Progenitor cell of endocrine pancreas (in vitro differentiated cells): ENCODE results near the gene TBXT. TPM values are rescaled to one million over a fixed set of nuclear protein-coding genes. Genes with fewer than 3 reads are reported as not detected.

Source experiments
- DNase-seq: peaks from one replicate; pipeline ENCODE4 v3.0.0; 2021; ENCODE audit warnings: low spot score; ENCODE audit not compliant: unreplicated experiment
- H3K27ac Mint-ChIP-seq: 2 replicates; pipeline ENCODE4 v1.8.0; 2021; ENCODE audit warnings: mild to moderate bottlenecking, moderate library complexity, mixed read lengths
- H3K27me3 Mint-ChIP-seq: 2 replicates; pipeline ENCODE4 v1.8.0; 2021; ENCODE audit warnings: mixed read lengths
- H3K36me3 Mint-ChIP-seq: 2 replicates; pipeline ENCODE4 v1.8.0; 2022; ENCODE audit warnings: mixed read lengths; ENCODE audit not compliant: insufficient read depth
- H3K4me1 Mint-ChIP-seq: 2 replicates; pipeline ENCODE4 v1.8.0; 2021; ENCODE audit warnings: low read depth, mixed read lengths
- H3K4me3 Mint-ChIP-seq: 2 replicates; pipeline ENCODE4 v1.8.0; 2021; ENCODE audit warnings: low read depth, mild to moderate bottlenecking, moderate library complexity, mixed read lengths
- H3K9me3 Mint-ChIP-seq: 2 replicates; pipeline ENCODE4 v1.8.0; 2021; ENCODE audit warnings: low read depth, mixed read lengths
- long read RNA-seq: library from polyadenylated mRNA; unstranded; transcript quantifications from one replicate; pipeline ENCODE4 v2.0.0, GENCODE V29; 2020
- total RNA-seq: library from RNA; stranded (reverse); gene quantifications from 2 replicates; pipeline ENCODE4 v1.2.1, GENCODE V29; 2021
- TF ChIP-seq, protein P1 (sequence below): fragments of 200-600 bp; sonication (generic); IDR thresholded peaks from one replicate; pipeline ENCODE4 v1.5.0; 2021; ENCODE audit warnings: antibody characterized with exemption, mild to moderate bottlenecking; ENCODE audit not compliant: unreplicated experiment

TBXT gene, protein sequence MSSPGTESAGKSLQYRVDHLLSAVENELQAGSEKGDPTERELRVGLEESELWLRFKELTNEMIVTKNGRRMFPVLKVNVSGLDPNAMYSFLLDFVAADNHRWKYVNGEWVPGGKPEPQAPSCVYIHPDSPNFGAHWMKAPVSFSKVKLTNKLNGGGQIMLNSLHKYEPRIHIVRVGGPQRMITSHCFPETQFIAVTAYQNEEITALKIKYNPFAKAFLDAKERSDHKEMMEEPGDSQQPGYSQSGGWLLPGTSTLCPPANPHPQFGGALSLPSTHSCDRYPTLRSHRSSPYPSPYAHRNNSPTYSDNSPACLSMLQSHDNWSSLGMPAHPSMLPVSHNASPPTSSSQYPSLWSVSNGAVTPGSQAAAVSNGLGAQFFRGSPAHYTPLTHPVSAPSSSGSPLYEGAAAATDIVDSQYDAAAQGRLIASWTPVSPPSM
- total RNA-seq = not detected in 2 replicates
- long read RNA-seq = 0 reads

DNA sequence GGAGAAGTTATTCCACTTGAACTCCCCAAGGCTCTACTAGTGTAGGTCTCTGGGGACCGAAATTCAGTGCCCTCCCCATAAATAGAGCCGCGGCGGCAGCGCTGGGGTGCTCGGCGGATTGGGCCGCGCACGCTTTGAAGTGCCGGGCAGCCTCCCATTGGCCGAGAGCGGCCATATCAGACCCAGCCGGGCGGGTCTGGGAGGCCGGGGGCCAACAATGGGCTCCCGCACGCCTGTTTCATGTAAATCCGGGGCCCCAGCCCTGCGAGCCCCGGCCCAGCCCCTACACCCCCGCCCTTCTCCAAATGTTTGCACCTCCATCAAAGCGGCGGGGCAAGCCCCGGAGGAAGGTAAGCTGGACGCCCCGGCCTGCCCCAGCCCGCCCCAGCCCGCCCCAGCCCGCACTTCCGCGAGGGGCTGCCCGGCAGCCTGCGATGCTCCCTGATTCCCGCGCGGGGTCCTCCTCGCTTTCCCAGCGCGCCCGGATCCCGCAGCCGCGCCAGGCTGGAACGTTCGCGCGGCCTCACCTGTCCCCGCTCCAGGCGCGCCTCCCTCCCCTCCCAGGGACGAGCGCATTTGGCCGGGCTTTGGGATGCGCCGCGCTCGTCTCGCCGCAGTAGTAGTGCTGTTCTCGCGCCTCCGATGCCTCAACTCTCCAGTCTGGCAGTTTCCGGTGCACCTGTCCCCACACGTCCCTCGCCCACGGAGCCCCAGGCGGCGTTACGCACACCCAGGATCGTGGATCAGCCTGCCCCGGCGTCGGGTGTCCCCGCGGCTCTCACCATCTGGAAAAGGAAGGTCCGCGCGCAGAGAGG, at the start of gene TBXT:
Gene TBXT (minus strand): TSS at position 51 of the 815 bp plus-strand sequence. CDS start 260 bp downstream, outside the sequence.
- Mint-ChIP-seq H3K4me1 (peaks cover 7% of the 10 kb centered on the region), H3K4me3 (peak within 1 kb of the TSS; percentile 71), H3K27ac (peak within 1 kb of the TSS; percentile 36), H3K27me3 (peaks cover 49% of the 10 kb centered on the region), H3K36me3 (no peaks in the 10 kb centered on the region), H3K9me3 (no peaks in the 10 kb centered on the region)
- DNase-seq = peak; percentile 19
- TF ChIP-seq, protein P1, sequence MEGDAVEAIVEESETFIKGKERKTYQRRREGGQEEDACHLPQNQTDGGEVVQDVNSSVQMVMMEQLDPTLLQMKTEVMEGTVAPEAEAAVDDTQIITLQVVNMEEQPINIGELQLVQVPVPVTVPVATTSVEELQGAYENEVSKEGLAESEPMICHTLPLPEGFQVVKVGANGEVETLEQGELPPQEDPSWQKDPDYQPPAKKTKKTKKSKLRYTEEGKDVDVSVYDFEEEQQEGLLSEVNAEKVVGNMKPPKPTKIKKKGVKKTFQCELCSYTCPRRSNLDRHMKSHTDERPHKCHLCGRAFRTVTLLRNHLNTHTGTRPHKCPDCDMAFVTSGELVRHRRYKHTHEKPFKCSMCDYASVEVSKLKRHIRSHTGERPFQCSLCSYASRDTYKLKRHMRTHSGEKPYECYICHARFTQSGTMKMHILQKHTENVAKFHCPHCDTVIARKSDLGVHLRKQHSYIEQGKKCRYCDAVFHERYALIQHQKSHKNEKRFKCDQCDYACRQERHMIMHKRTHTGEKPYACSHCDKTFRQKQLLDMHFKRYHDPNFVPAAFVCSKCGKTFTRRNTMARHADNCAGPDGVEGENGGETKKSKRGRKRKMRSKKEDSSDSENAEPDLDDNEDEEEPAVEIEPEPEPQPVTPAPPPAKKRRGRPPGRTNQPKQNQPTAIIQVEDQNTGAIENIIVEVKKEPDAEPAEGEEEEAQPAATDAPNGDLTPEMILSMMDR = no peak

DNA sequence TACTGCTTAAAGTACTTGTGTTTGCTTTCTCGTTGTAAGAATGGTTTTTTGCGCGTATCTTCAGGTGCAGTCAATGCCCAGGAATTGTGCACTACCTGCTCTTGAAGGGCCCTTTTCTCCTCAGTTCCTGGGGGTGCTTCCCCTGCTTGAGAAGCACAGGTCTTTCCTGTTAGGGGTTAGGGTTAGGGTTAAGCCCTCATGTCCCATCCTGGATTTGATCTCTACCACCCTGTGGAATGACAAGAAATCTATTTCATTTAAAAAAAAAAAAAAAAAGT, 39.6 kb upstream of the TBXT start:
- Mint-ChIP-seq H3K4me3 (no peak overlapping the region), H3K36me3 (no peaks in the 10 kb centered on the region), H3K9me3 (peaks cover 13% of the 10 kb centered on the region), H3K27ac (no peak overlapping the region), H3K4me1 (peaks cover 11% of the 10 kb centered on the region), H3K27me3 (peaks cover 10% of the 10 kb centered on the region)
- no peak for DNase-seq
- TF ChIP-seq, protein P1 = no peak

DNA sequence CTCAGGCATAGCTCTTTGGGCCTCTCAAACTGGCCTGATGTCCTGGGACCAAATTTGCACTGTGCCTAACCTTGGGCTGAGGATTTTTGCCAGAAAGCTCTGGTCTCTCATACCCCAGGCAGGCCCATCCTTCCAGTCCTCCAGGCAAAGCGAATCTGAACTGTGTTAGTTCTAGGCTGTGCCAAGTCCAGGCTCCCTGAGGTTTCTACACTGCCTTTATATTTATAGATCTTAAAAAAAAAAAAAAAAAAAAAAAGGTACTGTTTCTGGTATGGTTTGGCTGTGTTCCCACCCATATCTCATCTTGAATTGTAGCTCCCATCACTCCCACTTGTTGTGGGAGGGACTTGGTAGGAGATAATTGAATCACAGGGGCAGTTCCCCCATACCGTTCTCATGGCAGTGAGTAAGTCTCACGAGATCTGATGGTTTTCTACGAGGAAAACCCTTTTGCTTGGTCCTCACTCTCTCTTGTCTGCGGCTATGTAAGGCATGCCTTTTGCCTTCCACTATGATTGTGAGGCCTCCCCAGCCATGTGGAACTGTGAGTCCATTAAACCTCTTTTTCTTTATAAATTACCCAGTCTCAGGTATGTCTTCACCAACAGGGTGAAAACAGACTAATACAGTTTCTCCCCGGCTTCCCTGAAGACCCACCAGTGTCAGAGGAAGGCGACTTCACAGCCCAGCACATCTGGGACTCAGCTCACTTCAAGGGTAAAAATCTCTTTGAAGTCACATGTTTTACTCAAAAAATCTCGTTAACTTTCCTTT, 39.0 kb upstream of the TBXT start:
- H3K4me1 Mint-ChIP-seq = peaks cover 15% of the 10 kb centered on the region
- H3K27ac Mint-ChIP-seq = no peak overlapping the region
- no peak overlapping the region for H3K4me3 Mint-ChIP-seq
- peaks cover 7% of the 10 kb centered on the region for H3K9me3 Mint-ChIP-seq
- no peak for DNase-seq
- H3K36me3 Mint-ChIP-seq = no peaks in the 10 kb centered on the region
- H3K27me3 Mint-ChIP-seq = peaks cover 10% of the 10 kb centered on the region
- TF ChIP-seq, protein P1 = no peak

DNA sequence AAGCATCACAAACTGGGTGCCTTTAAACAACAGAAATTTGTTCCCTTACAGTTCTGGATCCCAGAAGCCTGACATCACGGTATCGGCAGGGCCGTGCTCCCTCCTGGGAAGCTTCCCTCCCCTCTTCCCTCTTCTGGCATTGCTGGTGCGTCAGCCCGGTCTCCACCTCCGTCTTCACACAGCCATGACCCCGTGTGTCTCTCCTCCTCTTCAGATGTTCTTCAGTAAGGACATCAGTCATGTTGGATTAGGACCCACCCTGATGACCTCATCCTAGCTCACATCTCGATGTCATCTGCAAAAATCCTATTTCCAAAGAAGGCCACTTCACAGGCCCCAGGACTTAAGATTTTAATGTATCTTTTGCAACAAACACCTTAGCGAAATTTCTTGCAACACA, 38.4 kb upstream of the TBXT start:
- Mint-ChIP-seq H3K4me1 (peaks cover 15% of the 10 kb centered on the region), H3K27me3 (peaks cover 10% of the 10 kb centered on the region)

More for the DNA sequence above, 38.4 kb upstream of the TBXT start:
- Mint-ChIP-seq H3K36me3 (no peaks in the 10 kb centered on the region), H3K27ac (no peak overlapping the region), H3K4me3 (no peak overlapping the region), H3K9me3 (peaks cover 1% of the 10 kb centered on the region)
- no peak for DNase-seq
- TF ChIP-seq, protein P1 = no peak
